Endothelial cell of umbilical vein (primary cell): ENCODE measurements around the gene KANK4.

Source experiments
- POLR2AphosphoS5 ChIP-seq: IDR thresholded peaks from 2 replicates; pipeline ENCODE4 v1.6.1; 2012; ENCODE audit warnings: low read depth, mild to moderate bottlenecking, control low read depth, low read length, moderate library complexity; ENCODE audit not compliant: insufficient read depth
- TF ChIP-seq, protein P1 (sequence below): IDR thresholded peaks from 2 replicates; pipeline ENCODE4 v1.6.1; 2011; ENCODE audit not compliant: insufficient read depth, insufficient read length
- TF ChIP-seq, protein P2 (sequence below), 2 donors: IDR thresholded peaks; 1 replicate in 1 of 2; 2 replicates in 1 of 2; pipeline ENCODE4 v1.5.1; 2011; ENCODE audit warnings: low read length in 2 of 2, mild to moderate bottlenecking in 2 of 2, moderate library complexity in 2 of 2, control low read depth in 1 of 2, inconsistent platforms in 1 of 2, low read depth in 1 of 2; ENCODE audit not compliant: insufficient read depth in 1 of 2; ENCODE audit errors: extremely low read depth in 1 of 2

DNA sequence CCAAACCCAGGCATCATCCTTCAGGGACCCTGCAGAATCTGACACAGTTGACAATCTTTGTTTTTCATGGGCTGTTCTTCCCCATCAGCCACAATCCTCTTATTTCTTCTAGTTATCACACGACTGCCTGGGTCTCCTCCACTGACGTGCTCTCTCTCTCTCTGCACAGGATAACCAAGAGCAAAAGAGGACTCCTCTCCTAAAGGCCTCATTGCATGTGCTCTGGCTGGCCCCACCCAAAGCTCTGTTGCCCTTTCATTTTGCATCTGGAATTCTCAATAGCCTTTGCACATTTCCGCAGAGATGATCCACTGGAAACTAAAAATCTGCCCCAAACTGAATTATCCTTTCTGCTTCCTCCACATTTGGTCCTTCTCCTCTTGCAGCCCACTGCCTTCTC, 58.5 kb downstream of the KANK4 start:
- TF ChIP-seq, protein P1, sequence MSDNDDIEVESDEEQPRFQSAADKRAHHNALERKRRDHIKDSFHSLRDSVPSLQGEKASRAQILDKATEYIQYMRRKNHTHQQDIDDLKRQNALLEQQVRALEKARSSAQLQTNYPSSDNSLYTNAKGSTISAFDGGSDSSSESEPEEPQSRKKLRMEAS = no peak
- TF ChIP-seq, protein P2, sequence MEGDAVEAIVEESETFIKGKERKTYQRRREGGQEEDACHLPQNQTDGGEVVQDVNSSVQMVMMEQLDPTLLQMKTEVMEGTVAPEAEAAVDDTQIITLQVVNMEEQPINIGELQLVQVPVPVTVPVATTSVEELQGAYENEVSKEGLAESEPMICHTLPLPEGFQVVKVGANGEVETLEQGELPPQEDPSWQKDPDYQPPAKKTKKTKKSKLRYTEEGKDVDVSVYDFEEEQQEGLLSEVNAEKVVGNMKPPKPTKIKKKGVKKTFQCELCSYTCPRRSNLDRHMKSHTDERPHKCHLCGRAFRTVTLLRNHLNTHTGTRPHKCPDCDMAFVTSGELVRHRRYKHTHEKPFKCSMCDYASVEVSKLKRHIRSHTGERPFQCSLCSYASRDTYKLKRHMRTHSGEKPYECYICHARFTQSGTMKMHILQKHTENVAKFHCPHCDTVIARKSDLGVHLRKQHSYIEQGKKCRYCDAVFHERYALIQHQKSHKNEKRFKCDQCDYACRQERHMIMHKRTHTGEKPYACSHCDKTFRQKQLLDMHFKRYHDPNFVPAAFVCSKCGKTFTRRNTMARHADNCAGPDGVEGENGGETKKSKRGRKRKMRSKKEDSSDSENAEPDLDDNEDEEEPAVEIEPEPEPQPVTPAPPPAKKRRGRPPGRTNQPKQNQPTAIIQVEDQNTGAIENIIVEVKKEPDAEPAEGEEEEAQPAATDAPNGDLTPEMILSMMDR (IDR thresholded peaks at IDR 0.05; ENCODE audit: extremely low read depth in 1 of 2, insufficient read depth in 1 of 2, low read depth in 1 of 2, low read length in 2 of 2) = no peak
- TF ChIP-seq POLR2AphosphoS5 = no peak
